AG10803 (cell line): Measurements from ENCODE around the gene PGK1.
"Not testable (repeated sequence)": the region's sequence is repeated elsewhere in the genome, so short reads cannot be mapped to it uniquely, and the experiment has no call there.

ENCODE experiments used
- DNase-seq: peaks from one replicate; pipeline ENCODE4 v3.0.0; 2010; ENCODE audit warnings: low read depth
- H3K4me3 ChIP-seq: 2 replicates; pipeline ENCODE4 v1.5.1; 2011; ENCODE audit warnings: mild to moderate bottlenecking, low read length, control low read depth
- CTCF ChIP-seq: conservative IDR thresholded peaks from 2 replicates; pipeline ENCODE4 v1.5.1; 2011; ENCODE audit warnings: mild to moderate bottlenecking, low read length, control low read depth, inconsistent platforms

PGK1 gene

GRCh38 chrX:78116766-78117165 lies 12.7 kb downstream of the PGK1 start:
- no peak for TF ChIP-seq CTCF
- no peak for DNase-seq
- H3K4me3 ChIP-seq: no peak overlapping the region

DNA sequence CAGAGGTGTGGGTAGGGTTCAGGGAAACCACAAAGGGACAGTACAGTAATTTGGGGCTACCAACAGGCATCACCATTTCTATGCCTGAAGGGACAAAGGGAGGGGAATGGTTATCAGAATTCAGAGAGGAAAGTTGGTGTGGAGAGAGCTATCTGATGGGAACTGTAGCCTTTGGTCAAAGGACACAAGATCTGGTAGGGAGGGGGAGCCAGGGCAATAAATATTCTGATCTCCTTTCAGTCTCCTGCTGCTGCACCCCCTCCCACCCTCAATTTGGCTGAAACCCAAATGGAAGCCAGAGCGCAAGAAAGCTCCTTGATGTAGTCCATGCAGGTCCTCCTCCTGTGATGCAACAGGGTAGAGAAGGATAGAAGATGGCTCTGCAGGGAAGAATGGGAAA lies 14.6 kb downstream of the PGK1 start:
- no peak for DNase-seq
- TF ChIP-seq CTCF: no peak
- H3K4me3 ChIP-seq: no peak overlapping the region

GRCh38 chrX:78119521-78120227 lies 15.6 kb downstream of the PGK1 start:
- H3K4me3 ChIP-seq: no peak overlapping the region
- no peak; the same call in 1 of the 2 replicates for TF ChIP-seq CTCF
- DNase-seq: no peak

- no peak for TF ChIP-seq CTCF
- H3K4me3 ChIP-seq: no peak overlapping the region
- DNase-seq: peak; percentile 29
These were observed 19.1 kb downstream of the PGK1 start for GRCh38 chrX:78123190-78123589.

GRCh38 chrX:78124307-78124706 lies 20.3 kb downstream of the PGK1 start:
- 0 out of 2 replicates have a peak, but pooled peaks have one; percentile 16 for TF ChIP-seq CTCF
- H3K4me3 ChIP-seq: no peak overlapping the region
- DNase-seq: no peak

DNA sequence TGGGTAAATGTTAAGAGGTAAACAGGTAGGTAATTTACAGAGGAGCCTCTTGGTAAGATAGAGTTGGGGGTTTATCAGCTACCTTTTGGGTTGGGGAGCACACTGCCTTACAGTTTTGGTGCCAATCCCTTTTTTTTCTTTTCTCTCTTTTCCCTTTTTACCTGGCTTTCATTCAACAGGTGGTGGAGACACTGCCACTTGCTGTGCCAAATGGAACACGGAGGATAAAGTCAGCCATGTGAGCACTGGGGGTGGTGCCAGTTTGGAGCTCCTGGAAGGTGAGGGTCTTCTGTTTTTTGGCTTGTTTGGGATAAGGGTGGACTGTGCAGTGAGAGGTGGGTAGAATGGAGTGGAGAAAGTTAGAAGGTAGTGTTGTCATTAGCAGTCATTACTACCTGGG lies 21.1 kb downstream of the PGK1 start:
- no peak for TF ChIP-seq CTCF
- H3K4me3 ChIP-seq: no peak overlapping the region
- no peak for DNase-seq

- H3K4me3 ChIP-seq: not testable (repeated sequence)
These were observed 21.7 kb downstream of the PGK1 start for GRCh38 chrX:78125781-78126180.

More at GRCh38 chrX:78125781-78126180, 21.7 kb downstream of the PGK1 start:
- not testable (repeated sequence) for DNase-seq
